ENCODE data around the gene ZNF697.

- no peak for TF ChIP-seq CTCF (IDR thresholded peaks at IDR 0.05; ENCODE audit: insufficient read depth, low read length, poor library complexity, severe bottlenecking)
- TF ChIP-seq EZH2phosphoT487 (conservative IDR thresholded peaks at IDR 0.05; ENCODE audit: low read length), result no peak
Measured at GRCh38 chr1:119588621-119589020, 59.4 kb downstream of the ZNF697 start.

All from SU-DHL-6 (cell line).